Natural killer cell treated with Interleukin-12 subunit alpha and Interleukin-12 subunit beta and Interleukin-15 and Interleukin-18, amount 100 ng/mL, for 72 hours (primary cell): Measurements from ENCODE around the gene MAP2K7. TPM values are rescaled to one million over a fixed set of nuclear protein-coding genes. Genes with fewer than 3 reads are reported as not detected.
"Not testable (repeated sequence)": the region's sequence is repeated elsewhere in the genome, so short reads cannot be mapped to it uniquely, and the experiment has no call there.

Experiments used
- ATAC-seq, 2 donors: fragments of 150-1000 bp; cut with Tn5 transposase in 1 of 2; sonication (Bioruptor Pico), chemical (Tn5 transposase) in 1 of 2; 2 replicates each; pipeline ENCODE4 v1.10.0; 2021
- DNase-seq: peaks from one replicate; pipeline ENCODE4 v3.0.0; 2022; ENCODE audit warnings: low spot score
- H3K27ac Mint-ChIP-seq, 2 donors: 1 replicate in 1 of 2; 2 replicates in 1 of 2; pipeline ENCODE4 v1.8.0; 2022; ENCODE audit warnings: mixed read lengths in 2 of 2, mild to moderate bottlenecking in 1 of 2, moderate library complexity in 1 of 2
- H3K27me3 Mint-ChIP-seq, 2 donors: 1 replicate in 1 of 2; 2 replicates in 1 of 2; pipeline ENCODE4 v1.8.0; 2022; ENCODE audit warnings: mixed read lengths in 2 of 2
- H3K36me3 Mint-ChIP-seq: one replicate; pipeline ENCODE4 v1.8.0; 2022; ENCODE audit warnings: mixed read lengths
- H3K4me1 Mint-ChIP-seq, 2 donors: 1 replicate in 1 of 2; 2 replicates in 1 of 2; pipeline ENCODE4 v1.8.0; 2022; ENCODE audit warnings: low read depth in 2 of 2, mixed read lengths in 2 of 2, mild to moderate bottlenecking in 1 of 2
- H3K4me3 Mint-ChIP-seq: one replicate; pipeline ENCODE4 v1.8.0; 2022; ENCODE audit warnings: mixed read lengths
- H3K9me3 Mint-ChIP-seq: 2 replicates; pipeline ENCODE4 v1.8.0; 2022; ENCODE audit warnings: mixed read lengths
- total RNA-seq, 2 donors: library from RNA; stranded (reverse); gene quantifications; one replicate each; pipeline ENCODE4 v1.2.3, GENCODE V29; 2022

Gene MAP2K7
- total RNA-seq, 2 donors from 2014 or later = 45.2 to 47.1 TPM

- H3K4me1 Mint-ChIP-seq = peaks cover 0 to 2% of the 10 kb centered on the region in 2 donors
- DNase-seq (no peak), ATAC-seq (no peak)
- no peaks in the 10 kb centered on the region for H3K9me3 Mint-ChIP-seq
- H3K27me3 Mint-ChIP-seq = peaks cover 2 to 7% of the 10 kb centered on the region in 2 donors
- no peak overlapping the region for H3K4me3 Mint-ChIP-seq
- no peaks in the 10 kb centered on the region for H3K36me3 Mint-ChIP-seq
- H3K27ac Mint-ChIP-seq = no peak overlapping the region
Observed at GRCh38 chr19:7885818-7886217, 17.9 kb upstream of the MAP2K7 start.

- H3K4me3 Mint-ChIP-seq = no peak overlapping the region
- no peak for ATAC-seq
Observed at GRCh38 chr19:7887408-7888144, 16.1 kb upstream of the MAP2K7 start.

GRCh38 chr19:7888145-7888825, 15.4 kb upstream of the MAP2K7 start, which contains the start of gene LRRC8E:
TSS of gene LRRC8E (plus strand) at chr19:7888510. CDS start at chr19:7895604, 7,094 bp downstream.
- Mint-ChIP-seq H3K9me3 (no peaks in the 10 kb centered on the region), H3K27me3 (peaks cover 2 to 7% of the 10 kb centered on the region in 2 donors), H3K36me3 (no peaks in the 10 kb centered on the region), H3K4me3 (no peak within 1 kb of the TSS), H3K27ac (no peak within 1 kb of the TSS), H3K4me1 (peaks cover 0 to 2% of the 10 kb centered on the region in 2 donors)
- DNase-seq = no peak
- peak in 1 of 2 donors; percentile 82 for ATAC-seq

More at GRCh38 chr19:7887408-7888144, 16.1 kb upstream of the MAP2K7 start:
- H3K36me3 Mint-ChIP-seq = no peaks in the 10 kb centered on the region
- DNase-seq = no peak
- H3K27me3 Mint-ChIP-seq = peaks cover 2 to 7% of the 10 kb centered on the region in 2 donors
- peaks cover 0 to 2% of the 10 kb centered on the region in 2 donors for H3K4me1 Mint-ChIP-seq
- no peak overlapping the region for H3K27ac Mint-ChIP-seq
- H3K9me3 Mint-ChIP-seq = no peaks in the 10 kb centered on the region

GRCh38 chr19:7888826-7889217, 14.9 kb upstream of the MAP2K7 start:
- Mint-ChIP-seq H3K27me3 (peaks cover 2 to 7% of the 10 kb centered on the region in 2 donors), H3K27ac (no peak overlapping the region), H3K36me3 (no peaks in the 10 kb centered on the region), H3K9me3 (no peaks in the 10 kb centered on the region), H3K4me1 (peaks cover 0 to 2% of the 10 kb centered on the region in 2 donors), H3K4me3 (no peak overlapping the region)
- ATAC-seq = no peak
- no peak for DNase-seq

- not testable (repeated sequence) for DNase-seq, H3K9me3 Mint-ChIP-seq, ATAC-seq, H3K4me3 Mint-ChIP-seq, H3K27me3 Mint-ChIP-seq, H3K36me3 Mint-ChIP-seq, H3K27ac Mint-ChIP-seq, H3K4me1 Mint-ChIP-seq
Observed at GRCh38 chr19:7893362-7894101, 10.1 kb upstream of the MAP2K7 start.

GRCh38 chr19:7894612-7895309, 8.9 kb upstream of the MAP2K7 start:
- Mint-ChIP-seq H3K36me3 (no peaks in the 10 kb centered on the region), H3K4me1 (no peaks in the 10 kb centered on the region), H3K9me3 (no peaks in the 10 kb centered on the region), H3K4me3 (no peak overlapping the region), H3K27me3 (peaks cover 5 to 6% of the 10 kb centered on the region in 2 donors), H3K27ac (no peak overlapping the region)
- ATAC-seq (no peak), DNase-seq (no peak)

- Mint-ChIP-seq H3K4me3 (no peak overlapping the region), H3K27me3 (peaks cover 5 to 6% of the 10 kb centered on the region in 2 donors), H3K4me1 (no peaks in the 10 kb centered on the region), H3K9me3 (no peaks in the 10 kb centered on the region), H3K27ac (no peak overlapping the region), H3K36me3 (no peaks in the 10 kb centered on the region)
- no peak for DNase-seq
- no peak for ATAC-seq
Observed at GRCh38 chr19:7895565-7895964, 8.1 kb upstream of the MAP2K7 start.

- H3K36me3 Mint-ChIP-seq = no peaks in the 10 kb centered on the region
- H3K4me3 Mint-ChIP-seq = no peak overlapping the region
- H3K9me3 Mint-ChIP-seq = no peaks in the 10 kb centered on the region
- H3K4me1 Mint-ChIP-seq = no peaks in the 10 kb centered on the region
- DNase-seq (no peak), ATAC-seq (no peak)
- no peak overlapping the region for H3K27ac Mint-ChIP-seq
- H3K27me3 Mint-ChIP-seq = peaks cover 5 to 6% of the 10 kb centered on the region in 2 donors
Observed at GRCh38 chr19:7897292-7897691, 6.4 kb upstream of the MAP2K7 start.

- no peak for DNase-seq
- peaks cover 5 to 6% of the 10 kb centered on the region in 2 donors for H3K27me3 Mint-ChIP-seq
- H3K4me3 Mint-ChIP-seq = no peak overlapping the region
- no peaks in the 10 kb centered on the region for H3K36me3 Mint-ChIP-seq
- no peak overlapping the region for H3K27ac Mint-ChIP-seq
- H3K4me1 Mint-ChIP-seq = peaks cover 8 to 12% of the 10 kb centered on the region in 2 donors
- no peak for ATAC-seq
- no peaks in the 10 kb centered on the region for H3K9me3 Mint-ChIP-seq
Observed at GRCh38 chr19:7898967-7899366, 4.7 kb upstream of the MAP2K7 start.

GRCh38 chr19:7899751-7900378, 3.8 kb upstream of the MAP2K7 start:
- Mint-ChIP-seq H3K4me3 (no peak overlapping the region), H3K36me3 (no peaks in the 10 kb centered on the region), H3K4me1 (peaks cover 13 to 16% of the 10 kb centered on the region in 2 donors), H3K9me3 (no peaks in the 10 kb centered on the region), H3K27ac (no peak overlapping the region), H3K27me3 (peaks cover 2 to 6% of the 10 kb centered on the region in 2 donors)
- DNase-seq = no peak
- ATAC-seq = no peak

GRCh38 chr19:7900401-7900870, 3.2 kb upstream of the MAP2K7 start:
- H3K4me1 Mint-ChIP-seq = peaks cover 19 to 20% of the 10 kb centered on the region in 2 donors
- no peaks in the 10 kb centered on the region for H3K9me3 Mint-ChIP-seq
- DNase-seq = no peak
- H3K27me3 Mint-ChIP-seq = peaks cover 2 to 6% of the 10 kb centered on the region in 2 donors
- no peaks in the 10 kb centered on the region for H3K36me3 Mint-ChIP-seq
- no peak overlapping the region for H3K27ac Mint-ChIP-seq
- ATAC-seq = no peak
- H3K4me3 Mint-ChIP-seq = no peak overlapping the region

- Mint-ChIP-seq H3K27ac (no peak overlapping the region), H3K4me1 (peaks cover 24 to 25% of the 10 kb centered on the region in 2 donors), H3K36me3 (no peaks in the 10 kb centered on the region), H3K4me3 (no peak overlapping the region), H3K27me3 (peaks cover 2 to 6% of the 10 kb centered on the region in 2 donors), H3K9me3 (no peaks in the 10 kb centered on the region)
- DNase-seq (no peak), ATAC-seq (no peak)
Observed at GRCh38 chr19:7900931-7901330, 2.7 kb upstream of the MAP2K7 start.

GRCh38 chr19:7901337-7901736, 2.3 kb upstream of the MAP2K7 start:
- no peak for ATAC-seq
- no peaks in the 10 kb centered on the region for H3K36me3 Mint-ChIP-seq
- no peak overlapping the region for H3K27ac Mint-ChIP-seq
- H3K4me3 Mint-ChIP-seq = peak overlapping the region; percentile 45
- no peaks in the 10 kb centered on the region for H3K9me3 Mint-ChIP-seq
- peaks cover 2 to 6% of the 10 kb centered on the region in 2 donors for H3K27me3 Mint-ChIP-seq
- DNase-seq = no peak
- peaks cover 25 to 28% of the 10 kb centered on the region in 2 donors for H3K4me1 Mint-ChIP-seq
